Endometrial microvascular endothelial cells (primary cell): ENCODE results near the gene FOXP1. TPM values are rescaled to one million over a fixed set of nuclear protein-coding genes. Genes with fewer than 3 reads are reported as not detected.

Source experiments
- in situ Hi-C: cut with HindIII; loops from 2 replicates; pipeline ENCODE4 v1.10.0; 2017; ENCODE audit warnings: low sequenced_read_pairs, low pct_unique_long_range_greater_than_20kb; ENCODE audit errors: inconsistent ontology term
- total RNA-seq: library from RNA; depleted of rRNA; stranded (reverse); fragments of >200 nt; gene quantifications from one replicate; pipeline ENCODE4 v1.2.3, GENCODE V29; 2015; ENCODE audit errors: inconsistent ontology term

Gene FOXP1
- total RNA-seq, 1 donor from 2014 or later, result 37.2 TPM

DNA sequence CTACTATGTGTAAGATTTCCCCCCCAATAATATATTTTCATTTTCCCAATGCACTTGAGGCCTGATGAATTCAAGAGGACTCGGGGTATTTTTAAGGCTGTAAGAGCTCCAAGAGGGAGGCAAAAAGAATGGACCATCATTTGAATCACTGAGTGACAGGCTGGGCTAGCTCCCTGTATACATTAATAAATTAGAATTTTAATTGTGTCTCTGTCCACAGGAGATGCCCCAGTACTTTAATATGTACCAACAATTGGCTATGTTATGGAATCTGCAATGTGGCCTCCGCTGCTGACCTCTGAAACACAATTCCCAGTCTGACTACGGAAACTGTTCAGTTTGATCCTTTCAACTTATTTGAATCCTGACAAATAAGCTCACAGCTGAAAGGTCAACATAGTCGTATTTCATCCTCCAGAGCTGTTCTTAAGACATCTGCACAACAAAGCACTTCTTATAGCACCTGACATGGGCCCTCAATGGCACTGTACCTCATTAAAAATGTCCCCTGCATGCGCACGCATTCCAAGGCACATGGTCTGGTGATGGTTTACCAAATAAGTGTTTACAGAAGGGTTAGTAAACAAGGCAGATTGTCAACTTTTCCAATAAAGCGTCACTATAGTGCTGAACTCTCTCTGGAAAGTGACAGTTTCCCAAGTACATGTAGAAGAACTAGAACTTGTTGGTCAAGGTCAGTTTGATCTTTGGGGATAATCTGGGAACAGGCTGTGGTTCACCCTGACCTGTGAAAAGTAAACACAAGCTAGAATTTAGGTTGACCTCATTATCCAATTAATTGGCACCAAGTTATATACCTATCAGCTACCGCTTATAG lies 472.9 kb downstream of the FOXP1 start:
- in situ Hi-C loops, result no loop called here

GRCh38 chr3:71109977-71110285 lies 473.6 kb downstream of the FOXP1 start:
- in situ Hi-C loops, result no loop called here

GRCh38 chr3:71109241-71109976 lies 474.1 kb downstream of the FOXP1 start:
- in situ Hi-C loops, result no loop called here

- in situ Hi-C loops, result no loop called here
Measured at GRCh38 chr3:71107926-71108325, 475.6 kb downstream of the FOXP1 start.

DNA sequence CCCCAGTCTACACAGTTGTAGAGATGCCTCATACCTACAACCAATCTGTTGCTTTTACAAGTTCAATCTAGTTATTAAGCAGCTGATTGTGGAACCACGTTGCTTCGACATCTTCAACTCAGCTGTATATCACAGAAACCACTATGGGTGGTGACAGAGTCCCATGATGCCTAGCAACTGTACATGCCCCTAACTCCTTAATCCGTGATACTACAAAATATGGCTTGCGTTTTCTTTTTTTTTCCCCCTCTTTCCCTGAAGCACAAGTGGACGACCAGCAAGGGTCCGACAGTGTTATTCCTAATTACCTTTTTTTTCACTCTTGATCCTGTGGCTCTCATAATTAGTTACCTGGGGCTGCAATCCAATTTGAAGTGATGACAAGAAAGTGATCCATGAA lies 478.6 kb downstream of the FOXP1 start:
- in situ Hi-C loops, result no loop called here

DNA sequence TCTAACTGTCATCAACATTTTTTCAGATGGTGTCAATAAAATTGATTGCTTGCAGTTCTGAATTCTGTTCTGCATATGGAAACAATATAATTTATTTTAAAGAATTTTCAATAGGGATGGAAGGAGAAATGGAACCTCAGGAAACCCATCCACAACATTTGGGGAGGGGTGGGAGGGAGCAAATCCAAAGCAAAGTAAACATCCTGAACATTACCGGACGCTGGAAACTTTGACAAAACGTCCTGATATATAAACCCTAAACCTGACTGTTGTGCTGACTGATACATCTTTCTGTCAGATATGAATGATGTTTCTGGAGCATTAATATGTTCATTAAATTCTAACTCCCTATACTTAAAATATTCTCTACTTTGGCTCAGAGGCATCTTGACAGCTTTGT lies 479.0 kb downstream of the FOXP1 start:
- in situ Hi-C loops, result no loop called here

DNA sequence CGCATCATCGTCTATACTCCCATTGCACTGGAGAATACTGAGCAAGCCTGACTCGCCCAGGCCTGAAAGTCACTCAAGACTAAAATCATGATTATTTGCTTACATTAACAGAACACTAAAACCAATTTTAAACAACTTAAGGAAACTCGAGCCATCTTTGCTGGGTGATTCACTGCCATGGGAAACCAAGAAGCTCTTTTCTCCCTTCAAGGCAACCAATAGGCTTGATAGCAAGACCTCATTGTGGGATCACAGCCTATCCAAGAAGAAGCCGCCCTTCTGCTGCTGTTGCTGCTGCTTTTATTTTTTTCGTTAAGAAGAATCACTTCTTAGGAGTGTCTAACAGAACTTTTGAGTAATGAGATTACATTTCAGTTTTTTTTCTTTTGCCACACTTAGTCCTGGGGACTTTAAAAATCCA lies 479.4 kb downstream of the FOXP1 start:
- in situ Hi-C loops, result no loop called here

GRCh38 chr3:71103430-71103921 lies 480.1 kb downstream of the FOXP1 start:
- in situ Hi-C loops, result no loop called here

DNA sequence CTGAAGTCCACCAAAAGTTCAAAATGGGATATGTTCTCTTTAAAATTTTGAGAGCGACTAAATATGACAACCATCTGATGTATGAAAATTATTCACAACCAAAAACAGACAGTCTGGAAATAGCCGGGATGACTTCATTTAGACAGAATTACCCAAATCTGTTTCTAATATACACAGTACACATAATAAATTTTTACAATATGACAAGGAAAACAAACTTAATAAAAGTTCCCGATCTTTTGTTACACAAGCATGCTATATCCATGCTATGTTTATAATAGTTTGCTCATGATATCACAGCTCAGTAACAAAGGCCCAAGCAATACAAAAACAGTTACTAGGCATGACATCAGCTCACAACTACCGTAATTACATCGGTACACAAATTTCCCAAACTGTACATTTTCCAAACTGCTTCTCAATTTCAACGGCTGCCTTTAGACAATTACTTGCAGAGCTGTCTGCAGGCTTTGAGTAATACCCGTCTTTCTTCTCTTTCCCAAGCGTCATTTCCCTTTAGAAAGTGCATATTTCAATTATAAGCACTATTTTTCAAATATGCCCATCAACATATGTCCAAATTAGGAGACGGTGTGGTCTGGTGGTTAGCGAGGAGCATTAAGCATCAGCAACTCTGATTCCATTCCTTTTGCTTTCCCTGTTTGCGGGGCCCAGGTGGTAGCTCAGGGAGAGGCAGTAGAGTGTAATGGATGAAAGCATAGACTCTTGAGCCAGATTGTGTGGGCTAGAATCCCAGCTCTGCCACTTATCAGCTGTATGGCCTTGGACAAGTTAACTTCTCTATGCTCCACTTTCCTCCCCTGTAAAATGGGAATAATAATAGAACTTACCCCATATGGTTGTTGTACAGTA lies 481.2 kb downstream of the FOXP1 start:
- in situ Hi-C loops, result no loop called here

DNA sequence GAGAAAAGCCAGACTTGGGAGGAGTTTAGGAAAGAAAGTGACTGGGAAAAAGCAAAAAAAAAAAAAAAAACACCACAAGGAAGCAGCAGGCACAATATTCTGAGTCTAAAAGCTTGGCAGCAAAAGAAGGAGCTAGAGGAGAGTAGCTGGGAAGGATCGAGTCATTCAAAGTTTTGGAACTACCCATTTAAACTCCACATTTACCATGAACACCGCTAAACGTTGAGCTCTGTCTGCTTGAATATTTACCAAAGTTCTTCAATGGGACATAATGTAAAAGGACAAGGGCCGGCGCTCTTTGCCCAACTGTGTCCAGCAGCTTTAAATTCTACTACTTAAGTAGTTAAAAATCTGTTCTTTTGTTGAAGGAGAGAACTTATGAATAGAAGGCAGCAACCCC lies 481.9 kb downstream of the FOXP1 start:
- in situ Hi-C loops, result no loop called here

GRCh38 chr3:71101014-71101413 lies 482.5 kb downstream of the FOXP1 start:
- in situ Hi-C loops, result no loop called here

- in situ Hi-C loops, result no loop called here
Measured at GRCh38 chr3:71099997-71100719, 483.4 kb downstream of the FOXP1 start.

DNA sequence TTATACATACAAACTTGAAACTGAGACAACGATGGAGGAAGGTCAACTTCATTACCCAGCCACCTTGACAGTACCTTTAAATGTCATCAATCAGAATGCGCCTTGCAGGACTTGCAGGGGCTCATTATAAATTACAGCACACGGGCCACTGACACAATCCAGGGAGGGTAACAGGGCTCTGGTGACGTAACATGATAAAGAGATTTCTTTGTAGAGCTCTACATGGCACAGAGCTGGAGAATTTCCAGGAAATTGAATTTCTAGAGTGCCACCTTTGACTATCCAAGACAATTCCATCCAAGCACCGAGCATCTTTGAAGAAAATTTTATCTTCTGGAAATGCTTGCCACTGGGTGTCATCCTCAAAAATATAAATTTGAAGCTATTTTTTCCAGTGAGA lies 486.0 kb downstream of the FOXP1 start:
- in situ Hi-C loops, result no loop called here

GRCh38 chr3:71095511-71096291 lies 487.8 kb downstream of the FOXP1 start:
- in situ Hi-C loops, result no loop called here

- in situ Hi-C loops, result no loop called here
Measured at GRCh38 chr3:71094658-71095209, 488.8 kb downstream of the FOXP1 start.

GRCh38 chr3:71092665-71093064 lies 490.9 kb downstream of the FOXP1 start:
- in situ Hi-C loops, result no loop called here

DNA sequence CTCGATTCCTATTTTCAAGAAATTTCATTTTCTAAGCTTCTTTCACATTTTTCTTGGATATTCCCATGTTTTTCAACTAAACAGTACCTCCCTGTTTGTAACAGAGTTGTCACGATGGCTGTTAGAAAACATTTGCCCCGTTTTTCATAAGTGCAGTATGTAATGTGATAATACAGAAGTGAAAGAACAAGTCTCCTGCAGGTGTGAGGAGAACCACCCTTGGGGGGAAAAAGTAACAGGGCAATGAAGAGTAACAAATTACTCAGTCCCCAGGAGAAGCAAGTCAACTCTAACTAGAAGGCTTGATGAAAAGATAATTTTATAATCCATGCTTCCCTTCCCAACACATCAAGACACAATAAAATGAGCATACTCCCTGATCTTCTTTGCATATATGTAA lies 493.3 kb downstream of the FOXP1 start:
- in situ Hi-C loops, result no loop called here
